K562 (cell line): ENCODE results near the gene ZFAND3.
"Not testable (repeated sequence)": the region's sequence is repeated elsewhere in the genome, so short reads cannot be mapped to it uniquely, and the experiment has no call there.

ENCODE experiments used
- CCAR2 ChIP-seq: fragments of 200-400 bp; formaldehyde crosslinking; IDR thresholded peaks from 2 replicates; pipeline ENCODE4 v1.6.1; 2017; ENCODE audit warnings: mild to moderate bottlenecking, low read depth, low read length
- GATAD2A ChIP-seq: fragments of 450-650 bp; IDR thresholded peaks from 2 replicates; pipeline ENCODE4 v1.6.1; 2017
- MLX ChIP-seq, 2 experiments: fragments of 450-650 bp in 1 of 2; sonication (generic) in 1 of 2; formaldehyde crosslinking; conservative IDR thresholded peaks; 2 replicates each; pipeline versions ENCODE4 v1.4.0 to v1.8.1; 2020 to 2022; ENCODE audit warnings: mild to moderate bottlenecking in 1 of 2, missing genetic modification reagents in 1 of 2
- PHB2 ChIP-seq: fragments of 450-650 bp; IDR thresholded peaks from 2 replicates; pipeline ENCODE4 v1.6.1; 2017; ENCODE audit warnings: low read depth
- PRDM10 ChIP-seq: fragments of 450-650 bp; IDR thresholded peaks from 2 replicates; pipeline ENCODE4 v1.6.1; 2018; ENCODE audit not compliant: partially characterized antibody
- TCFL5 ChIP-seq: fragments of 250-450 bp; sonication (Bioruptor Pico); conservative IDR thresholded peaks from 2 replicates; pipeline ENCODE4 v1.6.1; 2021; ENCODE audit warnings: mild to moderate bottlenecking, moderate library complexity, matching md5 sums
- WHSC1 ChIP-seq: IDR thresholded peaks from one replicate; pipeline ENCODE4 v1.6.1; 2012; ENCODE audit warnings: low read length, control low read depth, inconsistent platforms

- not testable (repeated sequence) for TF ChIP-seq PHB2; TCFL5 (CRISPR knock-in tag); CCAR2; WHSC1; GATAD2A; PRDM10; MLX (CRISPR knock-in tag; conservative IDR thresholded peaks at IDR 0.05)
Measured at GRCh38 chr6:37893734-37894133, 74.2 kb downstream of the ZFAND3 start.
